G401 (cell line): ENCODE measurements around the gene GSTT4. TPM values are rescaled to one million over a fixed set of nuclear protein-coding genes. Genes with fewer than 3 reads are reported as not detected.
"Not testable (repeated sequence)": the region's sequence is repeated elsewhere in the genome, so short reads cannot be mapped to it uniquely, and the experiment has no call there.

Experiments used
- DNase-seq: peaks from one replicate; pipeline ENCODE4 v3.0.0-alpha.2; 2015; ENCODE audit warnings: low spot score
- in situ Hi-C: cut with HindIII; loops from 2 replicates; pipeline ENCODE4 v1.10.0; 2016; ENCODE audit warnings: low sequenced_read_pairs, mixed read lengths
- total RNA-seq: library from RNA; depleted of rRNA; stranded (reverse); fragments of >200 nt; shearing (Covaris generic); gene quantifications from 2 replicates; pipeline ENCODE4 v1.2.3, GENCODE V29; 2014; rRNA removed

Gene GSTT4
- total RNA-seq: not detected in 2 replicates

DNA sequence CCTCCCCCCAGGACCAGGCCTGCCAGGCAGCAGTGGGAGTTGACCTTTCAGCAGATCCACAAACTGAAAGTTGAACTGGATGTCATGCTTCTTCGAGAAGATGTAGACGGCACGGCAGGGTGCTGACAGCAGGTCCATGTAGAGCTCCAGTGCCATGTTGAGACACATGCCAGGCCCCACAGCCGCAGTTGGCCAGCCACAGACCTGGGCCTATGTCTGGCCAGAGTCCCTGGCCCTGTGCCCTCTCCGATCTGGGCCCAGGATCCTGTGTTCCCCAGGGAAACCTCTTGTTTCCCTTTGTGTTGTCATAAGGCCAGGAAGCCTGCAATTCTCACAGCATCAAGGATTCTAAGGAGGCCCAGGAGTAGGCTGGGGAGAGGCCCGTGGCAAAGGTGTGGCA lies at the start of gene GSTT4:
Gene GSTT4 (minus strand): TSS at position 253 of the 400 bp plus-strand sequence. CDS start 97 bp downstream, at position 156.
- in situ Hi-C loops: no loop called here
- DNase-seq: peak; percentile 47

GRCh38 chr22:24054356-24054755 lies 49.1 kb upstream of the GSTT4 start:
- in situ Hi-C loops: no loop called here
- DNase-seq: no peak

- DNase-seq: no peak
- in situ Hi-C loops: no loop called here
Measured at GRCh38 chr22:24053481-24054226, 48.4 kb upstream of the GSTT4 start.

GRCh38 chr22:24051568-24051967 lies 46.3 kb upstream of the GSTT4 start:
- in situ Hi-C loops: no loop called here
- no peak for DNase-seq

GRCh38 chr22:24051028-24051427 lies 45.8 kb upstream of the GSTT4 start:
- no peak for DNase-seq
- in situ Hi-C loops: no loop called here

DNA sequence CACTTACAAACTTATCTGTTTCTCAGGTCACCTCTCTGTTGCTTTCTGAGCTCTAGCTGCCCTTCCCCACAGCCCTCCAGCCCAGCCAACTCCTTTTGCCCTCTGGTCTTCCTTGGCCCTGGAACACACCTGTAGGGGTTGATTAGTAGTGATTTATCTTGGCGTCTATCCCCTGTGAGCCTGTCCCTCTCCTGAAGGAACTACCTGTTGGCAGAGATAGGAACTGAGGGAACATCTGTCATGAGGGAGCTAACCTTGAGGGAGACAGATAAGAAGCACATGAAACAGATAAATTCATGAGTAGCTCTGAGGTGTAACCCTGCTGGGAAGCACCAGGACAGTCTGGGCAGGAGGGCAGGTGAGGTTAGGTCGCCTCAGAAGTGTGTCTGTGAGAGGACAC lies 44.7 kb upstream of the GSTT4 start:
- in situ Hi-C loops: no loop called here

DNA sequence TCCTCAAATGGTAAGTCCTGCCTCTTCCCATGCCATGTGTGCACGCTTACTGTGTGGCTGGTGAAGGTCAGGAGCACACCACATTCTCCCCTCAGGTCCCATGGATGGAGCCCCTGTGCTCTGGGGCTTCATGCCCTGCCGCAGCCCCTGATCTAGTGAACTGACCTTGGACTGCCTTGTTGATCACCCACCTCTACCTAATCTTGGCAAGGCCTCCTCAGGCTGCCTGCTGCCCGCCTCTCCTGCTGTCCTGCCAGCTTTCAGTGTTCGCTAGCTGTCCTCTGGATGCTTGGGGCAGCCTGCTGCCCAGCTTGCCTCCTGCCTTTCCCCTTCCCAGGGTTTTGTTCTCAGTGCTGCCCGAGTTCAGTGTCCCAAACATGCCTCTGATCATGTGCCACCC lies 44.0 kb upstream of the GSTT4 start:
- in situ Hi-C loops: no loop called here
- no peak for DNase-seq

More for the DNA sequence above, 44.7 kb upstream of the GSTT4 start:
- DNase-seq: no peak

GRCh38 chr22:24046024-24046423 lies 40.8 kb upstream of the GSTT4 start:
- DNase-seq: no peak
- in situ Hi-C loops: no loop called here

- in situ Hi-C loops: no loop called here
- DNase-seq: no peak
Measured at GRCh38 chr22:24043958-24044357, 38.7 kb upstream of the GSTT4 start.

GRCh38 chr22:24043465-24043864 lies 38.2 kb upstream of the GSTT4 start:
- DNase-seq, in situ Hi-C loops: not testable (repeated sequence)

DNA sequence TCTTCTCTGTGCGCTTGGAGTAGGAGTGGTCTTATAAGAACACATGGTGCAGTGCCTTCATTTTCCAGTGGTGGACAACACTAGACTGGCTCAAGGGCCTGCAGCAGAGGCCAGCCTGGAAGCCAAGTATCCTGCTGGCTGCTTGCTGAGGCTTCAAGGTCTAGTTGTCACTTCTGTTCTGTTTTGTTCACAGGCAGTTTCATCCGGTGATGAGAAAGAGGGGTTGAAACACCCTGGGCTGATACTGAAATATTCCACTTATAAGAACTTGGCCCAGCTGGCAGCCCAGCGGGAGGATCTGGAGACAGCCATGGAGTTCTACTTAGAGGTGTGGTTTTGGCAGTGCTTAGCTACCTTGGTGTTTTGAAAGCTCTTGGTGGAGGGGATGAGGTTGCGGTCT lies 35.7 kb upstream of the GSTT4 start:
- DNase-seq: peak; percentile 39
- in situ Hi-C loops: no loop called here

- DNase-seq: no peak
- in situ Hi-C loops: no loop called here
Measured at GRCh38 chr22:24039046-24039445, 33.8 kb upstream of the GSTT4 start.

DNA sequence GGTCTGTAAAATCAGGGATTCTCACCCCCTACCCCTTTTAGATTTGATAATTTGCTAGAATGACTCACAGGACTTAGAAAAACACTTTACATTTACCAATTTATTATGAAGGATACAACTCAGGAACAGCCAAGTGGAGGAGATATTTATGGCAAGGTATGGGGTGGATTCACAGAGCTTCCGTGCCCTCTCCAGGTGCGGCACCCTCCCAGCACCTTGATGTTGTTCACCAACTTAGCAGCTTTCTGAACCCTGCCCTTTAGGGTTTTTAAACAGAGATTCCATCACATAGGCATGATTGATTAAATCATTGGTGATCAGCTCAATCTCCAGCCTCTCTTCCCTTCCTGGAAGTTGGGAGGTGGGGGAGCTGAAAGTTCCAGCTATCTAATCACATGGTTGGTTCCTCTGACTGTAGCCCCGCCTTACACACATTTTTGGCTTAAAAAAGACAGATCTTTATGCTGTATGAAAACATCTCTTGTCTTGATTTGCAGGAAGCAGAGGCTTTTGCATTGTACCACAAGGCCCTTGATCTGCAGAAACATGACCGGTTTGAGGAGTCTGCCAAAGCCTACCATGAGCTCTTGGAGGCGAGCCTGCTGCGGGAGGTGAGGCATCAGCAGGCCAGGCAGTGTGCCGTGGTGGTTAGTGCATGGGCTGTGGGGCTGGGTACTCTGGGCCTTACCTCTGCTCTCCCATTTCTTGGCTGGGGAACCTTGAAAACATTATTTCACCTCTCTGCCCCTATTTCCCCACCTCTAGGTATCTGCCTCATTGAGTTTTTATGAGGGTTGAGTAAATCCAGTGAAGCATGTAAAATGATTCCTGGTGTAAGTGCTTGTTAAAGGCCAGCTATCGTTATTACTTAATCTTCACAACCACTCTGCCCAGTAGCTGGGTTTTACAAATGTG lies 32.9 kb upstream of the GSTT4 start:
- in situ Hi-C loops: no loop called here
- DNase-seq: no peak

DNA sequence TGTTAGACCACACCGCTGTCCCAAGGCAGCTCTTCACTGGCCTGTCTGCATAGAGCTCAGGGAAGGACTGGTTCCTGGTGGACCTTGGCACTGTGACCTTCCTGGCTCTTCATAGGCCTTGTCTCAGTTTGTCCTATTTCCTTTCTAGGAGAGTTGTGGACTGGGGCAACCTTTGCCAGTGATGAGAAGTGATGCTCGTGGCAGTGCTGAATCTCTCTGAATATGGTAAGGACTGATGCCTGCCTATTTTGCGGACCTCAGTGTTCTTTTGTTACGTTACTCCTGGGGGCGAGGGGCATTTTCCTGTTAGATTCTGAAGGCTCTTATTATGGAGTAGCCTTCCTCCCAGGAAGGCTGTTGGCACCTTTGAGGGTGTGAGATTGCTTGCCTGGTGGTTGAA lies 30.0 kb upstream of the GSTT4 start:
- no peak for DNase-seq
- in situ Hi-C loops: no loop called here

- no peak for DNase-seq
- in situ Hi-C loops: no loop called here
Measured at GRCh38 chr22:24033731-24034130, 28.5 kb upstream of the GSTT4 start.

DNA sequence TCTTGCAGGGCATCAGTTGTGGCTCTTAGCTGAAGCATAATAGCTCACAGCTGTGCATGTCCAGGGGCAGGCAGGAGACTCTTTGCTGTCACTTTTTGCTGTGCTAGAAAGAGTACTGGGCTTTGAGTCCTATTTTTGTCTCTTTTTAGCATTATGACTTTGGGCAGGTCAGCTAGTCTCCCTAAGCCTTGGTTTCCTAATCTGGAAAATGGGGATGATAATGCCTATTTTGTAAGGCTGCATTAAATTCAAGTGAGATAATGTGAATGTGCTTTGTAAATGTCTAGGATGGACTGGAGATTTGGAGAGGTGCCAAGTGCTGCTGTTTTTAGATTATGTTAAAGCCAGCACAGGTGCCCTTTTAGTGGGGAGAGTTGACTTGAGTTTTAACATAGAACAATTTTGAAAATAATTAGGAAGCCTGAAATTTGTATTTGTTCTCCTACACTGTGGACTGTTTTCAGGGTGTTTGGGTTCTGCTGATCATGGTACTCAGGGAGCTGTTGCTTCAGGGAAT lies 25.0 kb upstream of the GSTT4 start:
- in situ Hi-C loops: no loop called here
- DNase-seq: no peak

GRCh38 chr22:24029304-24029703 lies 24.1 kb upstream of the GSTT4 start:
- no peak for DNase-seq
- in situ Hi-C loops: no loop called here

DNA sequence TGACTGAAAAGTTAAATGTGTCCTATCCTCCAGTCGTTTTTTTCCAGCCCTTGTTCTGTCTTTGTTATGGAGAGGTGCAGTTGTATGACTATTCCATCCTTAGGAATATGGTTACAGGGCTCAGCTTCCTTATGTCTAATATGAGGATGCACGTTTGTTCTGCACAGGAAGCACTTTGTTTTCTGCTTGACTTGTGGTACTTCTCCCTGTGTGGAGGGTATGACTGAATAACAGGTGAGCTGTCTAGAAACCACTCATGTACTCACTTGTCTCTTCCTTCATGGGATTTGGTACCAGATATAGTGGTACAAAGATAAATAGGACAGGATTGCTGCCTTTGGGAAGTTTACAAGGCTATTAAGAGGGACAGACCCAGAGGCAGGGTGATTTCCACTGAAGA lies 23.3 kb upstream of the GSTT4 start:
- DNase-seq: no peak
- in situ Hi-C loops: no loop called here

GRCh38 chr22:24027991-24028390 lies 22.7 kb upstream of the GSTT4 start:
- in situ Hi-C loops: no loop called here
- DNase-seq: no peak

DNA sequence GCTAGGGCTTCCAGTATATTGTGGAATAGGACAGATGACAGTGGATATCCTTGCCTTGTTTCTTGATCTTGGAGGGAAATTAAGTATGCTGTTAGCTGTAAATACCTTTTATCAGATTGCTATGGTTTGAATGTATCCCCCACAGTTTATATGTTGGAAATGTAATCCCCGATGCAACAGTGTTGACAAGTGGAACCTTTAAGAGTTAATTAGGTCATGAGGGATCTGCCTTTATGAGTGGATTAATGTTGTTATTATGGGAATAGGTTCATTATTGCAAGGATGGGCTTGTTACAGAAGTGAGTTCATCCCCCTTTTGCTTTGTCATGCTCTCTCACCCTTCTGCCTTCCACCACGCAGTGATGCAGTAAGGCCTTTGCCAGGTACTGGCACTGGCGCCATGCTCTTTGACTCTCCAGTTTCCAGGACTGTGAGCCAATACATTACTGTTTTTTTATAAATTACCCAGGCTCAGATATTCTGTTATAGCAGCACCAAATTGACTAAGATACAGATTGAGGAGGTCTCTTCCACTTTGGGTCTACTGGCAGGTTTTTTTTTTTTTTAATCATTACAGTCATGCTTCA lies 22.2 kb upstream of the GSTT4 start:
- in situ Hi-C loops: no loop called here
- no peak for DNase-seq
